ES-I3 (cell line): ENCODE data around the gene PACSIN1.

Source experiments
- H3K36me3 ChIP-seq: 2 replicates; pipeline ENCODE4 v1.6.1; 2013; ENCODE audit warnings: mild to moderate bottlenecking, low read length, control low read depth, moderate library complexity; ENCODE audit not compliant: insufficient read depth
- H3K4me1 ChIP-seq: 2 replicates; pipeline ENCODE4 v1.6.1; 2013; ENCODE audit warnings: mild to moderate bottlenecking, control low read depth, low read length; ENCODE audit not compliant: insufficient read depth
- H3K9ac ChIP-seq: 2 replicates; pipeline ENCODE4 v1.6.1; 2013; ENCODE audit warnings: low read depth, mild to moderate bottlenecking, low read length, moderate library complexity
- H3K9me3 ChIP-seq: 2 replicates; pipeline ENCODE4 v1.6.1; 2013; ENCODE audit warnings: mild to moderate bottlenecking, low read length, moderate library complexity; ENCODE audit not compliant: control insufficient read depth, insufficient read depth

PACSIN1 gene

GRCh38 chr6:34553750-34554149 is 87.9 kb downstream of the PACSIN1 start:
- H3K4me1 ChIP-seq: 0 out of 2 replicates have a peak, but pooled peaks cover 3% of the 10 kb centered on the region

GRCh38 chr6:34554291-34555006 is 88.6 kb downstream of the PACSIN1 start:
- no peaks in the 10 kb centered on the region for H3K9me3 ChIP-seq
- 0 out of 2 replicates have a peak, but pooled peaks cover 3% of the 10 kb centered on the region for H3K4me1 ChIP-seq
- H3K9ac ChIP-seq: no peak overlapping the region
- H3K36me3 ChIP-seq: no peaks in the 10 kb centered on the region

More at GRCh38 chr6:34553750-34554149, 87.9 kb downstream of the PACSIN1 start:
- Histone ChIP-seq H3K9me3 (no peaks in the 10 kb centered on the region), H3K9ac (no peak overlapping the region), H3K36me3 (no peaks in the 10 kb centered on the region)

GRCh38 chr6:34555007-34555322 is 89.1 kb downstream of the PACSIN1 start:
- H3K36me3 ChIP-seq: no peaks in the 10 kb centered on the region
- H3K9ac ChIP-seq: no peak overlapping the region
- no peaks in the 10 kb centered on the region for H3K9me3 ChIP-seq
- H3K4me1 ChIP-seq: peaks cover 8% of the 10 kb centered on the region; the same call in 1 of the 2 replicates

GRCh38 chr6:34555328-34555727 is 89.5 kb downstream of the PACSIN1 start:
- H3K9ac ChIP-seq: no peak overlapping the region
- H3K9me3 ChIP-seq: no peaks in the 10 kb centered on the region
- peaks cover 12% of the 10 kb centered on the region; the same call in 1 of the 2 replicates for H3K4me1 ChIP-seq
- H3K36me3 ChIP-seq: no peaks in the 10 kb centered on the region

GRCh38 chr6:34556031-34556471 is 90.2 kb downstream of the PACSIN1 start, which contains the start of gene SPDEF:
TSS of gene SPDEF (minus strand) at chr6:34556329. CDS start at chr6:34544455, 11,874 bp downstream.
- peaks cover 18% of the 10 kb centered on the region; the same call in 1 of the 2 replicates for H3K4me1 ChIP-seq
- H3K36me3 ChIP-seq: no peaks in the 10 kb centered on the region
- no peaks in the 10 kb centered on the region for H3K9me3 ChIP-seq
- no peak within 1 kb of the TSS for H3K9ac ChIP-seq

- H3K9ac ChIP-seq: no peak overlapping the region
- H3K36me3 ChIP-seq: no peaks in the 10 kb centered on the region
- peaks cover 20% of the 10 kb centered on the region; the same call in 1 of the 2 replicates for H3K4me1 ChIP-seq
- no peaks in the 10 kb centered on the region for H3K9me3 ChIP-seq
These were observed 90.6 kb downstream of the PACSIN1 start for GRCh38 chr6:34556493-34556892.

- H3K4me1 ChIP-seq: peaks cover 20% of the 10 kb centered on the region; the same call in 1 of the 2 replicates
These were observed 91.4 kb downstream of the PACSIN1 start for GRCh38 chr6:34557228-34557627.

GRCh38 chr6:34558172-34558714 is 92.4 kb downstream of the PACSIN1 start:
- Histone ChIP-seq H3K9me3 (no peaks in the 10 kb centered on the region), H3K4me1 (peaks cover 20% of the 10 kb centered on the region; the same call in 1 of the 2 replicates), H3K36me3 (no peaks in the 10 kb centered on the region), H3K9ac (no peak overlapping the region)

More at GRCh38 chr6:34557228-34557627, 91.4 kb downstream of the PACSIN1 start:
- no peaks in the 10 kb centered on the region for H3K9me3 ChIP-seq
- no peak overlapping the region for H3K9ac ChIP-seq
- no peaks in the 10 kb centered on the region for H3K36me3 ChIP-seq

GRCh38 chr6:34559651-34560365 is 93.9 kb downstream of the PACSIN1 start:
- H3K4me1 ChIP-seq: peaks cover 17% of the 10 kb centered on the region; the same call in 1 of the 2 replicates
- no peak overlapping the region for H3K9ac ChIP-seq
- H3K36me3 ChIP-seq: no peaks in the 10 kb centered on the region
- H3K9me3 ChIP-seq: no peaks in the 10 kb centered on the region

GRCh38 chr6:34560366-34561226 is 94.7 kb downstream of the PACSIN1 start:
- Histone ChIP-seq H3K9ac (no peak overlapping the region), H3K9me3 (no peaks in the 10 kb centered on the region), H3K4me1 (peaks cover 17% of the 10 kb centered on the region; the same call in 1 of the 2 replicates), H3K36me3 (no peaks in the 10 kb centered on the region)

- H3K4me1 ChIP-seq: peaks cover 17% of the 10 kb centered on the region; the same call in 1 of the 2 replicates
- no peak overlapping the region for H3K9ac ChIP-seq
- H3K36me3 ChIP-seq: no peaks in the 10 kb centered on the region
These were observed 95.3 kb downstream of the PACSIN1 start for GRCh38 chr6:34561227-34561530.

GRCh38 chr6:34562350-34562749 is 96.5 kb downstream of the PACSIN1 start:
- H3K4me1 ChIP-seq: peaks cover 17% of the 10 kb centered on the region; the same call in 1 of the 2 replicates
- H3K36me3 ChIP-seq: no peaks in the 10 kb centered on the region
- H3K9ac ChIP-seq: no peak overlapping the region
- no peaks in the 10 kb centered on the region for H3K9me3 ChIP-seq

More at GRCh38 chr6:34561227-34561530, 95.3 kb downstream of the PACSIN1 start:
- H3K9me3 ChIP-seq: no peaks in the 10 kb centered on the region

GRCh38 chr6:34562861-34563512 is 97.1 kb downstream of the PACSIN1 start:
- H3K9me3 ChIP-seq: no peaks in the 10 kb centered on the region
- peaks cover 21% of the 10 kb centered on the region; the same call in 1 of the 2 replicates for H3K4me1 ChIP-seq
- no peaks in the 10 kb centered on the region for H3K36me3 ChIP-seq
- no peak overlapping the region for H3K9ac ChIP-seq
